Upper lobe of left lung (tissue), 4 donors: ENCODE results near the gene KANSL1.

ENCODE experiments used
- POLR2A ChIP-seq, 4 donors: fragments of 450-650 bp; IDR thresholded peaks; one replicate each; pipeline ENCODE4 v1.5.1; 2016 to 2017; ENCODE audit warnings: antibody characterized with exemption in 4 of 4, mild to moderate bottlenecking in 2 of 4
- TF ChIP-seq, protein P1 (sequence below), 6 experiments: fragments of 450-650 bp in 4 of 6; fragments of 200-600 bp in 2 of 6; sonication (generic) in 2 of 6; IDR thresholded peaks; one replicate each; pipeline ENCODE4 v1.5.1; 2016 to 2019; ENCODE audit warnings: antibody characterized with exemption in 6 of 6

DNA sequence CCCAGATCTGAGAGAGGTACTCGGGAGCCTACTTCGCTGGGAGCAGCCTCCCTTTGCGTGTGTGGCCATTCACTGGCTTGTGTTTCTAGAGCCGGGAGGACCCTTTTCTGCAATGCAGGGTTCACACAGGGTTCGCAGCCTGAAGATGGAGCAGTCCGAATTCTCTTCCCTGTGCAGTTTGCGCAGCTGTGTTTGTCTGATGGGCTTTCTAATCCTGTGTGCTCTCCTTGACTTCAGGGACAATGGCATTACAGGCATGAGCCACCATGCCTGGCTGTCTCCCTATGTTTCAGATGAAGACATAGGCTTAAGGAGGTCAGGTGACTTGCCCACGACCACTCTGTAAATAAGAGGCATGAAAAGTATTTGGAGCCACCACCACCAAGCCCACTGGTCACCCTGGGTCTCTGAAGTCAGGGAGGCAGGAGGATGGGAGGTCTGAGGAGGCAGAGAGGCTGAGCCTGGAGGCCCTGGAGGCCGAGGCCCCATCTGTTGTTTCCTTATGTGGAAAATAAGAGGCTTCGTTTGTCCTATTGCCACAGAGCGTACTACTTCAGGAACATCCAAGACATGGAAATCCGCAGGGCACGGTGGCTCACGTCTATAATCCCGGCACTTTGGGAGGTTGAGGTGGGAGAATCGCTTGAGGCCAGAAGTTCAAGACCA, 199.1 kb downstream of the KANSL1 start:
- TF ChIP-seq, protein P1, sequence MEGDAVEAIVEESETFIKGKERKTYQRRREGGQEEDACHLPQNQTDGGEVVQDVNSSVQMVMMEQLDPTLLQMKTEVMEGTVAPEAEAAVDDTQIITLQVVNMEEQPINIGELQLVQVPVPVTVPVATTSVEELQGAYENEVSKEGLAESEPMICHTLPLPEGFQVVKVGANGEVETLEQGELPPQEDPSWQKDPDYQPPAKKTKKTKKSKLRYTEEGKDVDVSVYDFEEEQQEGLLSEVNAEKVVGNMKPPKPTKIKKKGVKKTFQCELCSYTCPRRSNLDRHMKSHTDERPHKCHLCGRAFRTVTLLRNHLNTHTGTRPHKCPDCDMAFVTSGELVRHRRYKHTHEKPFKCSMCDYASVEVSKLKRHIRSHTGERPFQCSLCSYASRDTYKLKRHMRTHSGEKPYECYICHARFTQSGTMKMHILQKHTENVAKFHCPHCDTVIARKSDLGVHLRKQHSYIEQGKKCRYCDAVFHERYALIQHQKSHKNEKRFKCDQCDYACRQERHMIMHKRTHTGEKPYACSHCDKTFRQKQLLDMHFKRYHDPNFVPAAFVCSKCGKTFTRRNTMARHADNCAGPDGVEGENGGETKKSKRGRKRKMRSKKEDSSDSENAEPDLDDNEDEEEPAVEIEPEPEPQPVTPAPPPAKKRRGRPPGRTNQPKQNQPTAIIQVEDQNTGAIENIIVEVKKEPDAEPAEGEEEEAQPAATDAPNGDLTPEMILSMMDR (IDR thresholded peaks at IDR 0.05): no peak
- no peak for TF ChIP-seq POLR2A (IDR thresholded peaks at IDR 0.05)
